Mucosa of descending colon (tissue), 3 donors: ENCODE data around the gene HACD3. TPM values are rescaled to one million over a fixed set of nuclear protein-coding genes. Genes with fewer than 3 reads are reported as not detected.

Experiments
- ATAC-seq: fragments of 200-7000 bp; cut with Tn5 transposase; one replicate; pipeline ENCODE4 v1.9.1; 2020; ENCODE audit warnings: mild to moderate bottlenecking, moderate library complexity
- DNase-seq, 3 donors: peaks; one replicate each; pipeline ENCODE4 v3.0.0-alpha.2; 2020
- H3K36me3 ChIP-seq: fragments of 200-600 bp; one replicate; pipeline ENCODE4 v1.8.0; 2021; ENCODE audit warnings: low read depth, mild to moderate bottlenecking
- H3K4me1 ChIP-seq: fragments of 200-600 bp; one replicate; pipeline ENCODE4 v1.8.0; 2021; ENCODE audit warnings: low read depth, mild to moderate bottlenecking
- H3K4me3 ChIP-seq: fragments of 200-600 bp; one replicate; pipeline ENCODE4 v1.8.0; 2021; ENCODE audit warnings: mild to moderate bottlenecking
- H3K9me3 ChIP-seq: fragments of 200-600 bp; one replicate; pipeline ENCODE4 v1.8.0; 2021; ENCODE audit warnings: mild to moderate bottlenecking
- CTCF ChIP-seq: fragments of 200-600 bp; IDR thresholded peaks from one replicate; pipeline ENCODE4 v1.8.0; 2022; ENCODE audit warnings: antibody characterized with exemption, mild to moderate bottlenecking
- intact Hi-C, 2 donors: fragments of 100-400 bp; cut with DNase I in 1 of 2; cut with micrococcal nuclease in 1 of 2; formaldehyde crosslinking; loops; one replicate each; pipeline versions ENCODE4 v1.11.0 to v1.11.1; 2022; cut with DNase I, micrococcal nuclease
- total RNA-seq, 3 donors: library from RNA; stranded (reverse); fragmentation: NEBNext Ultra II Directional in 2 of 3; extraction: Animal tissue kit (Norgen Biotek cat#: 25700) in 2 of 3; gene quantifications; one replicate each; pipeline versions ENCODE4 v1.2.1 to v1.2.4, GENCODE V29; 2021 to 2023
- donor health status: DM: no; HTN: no; CAD: no; lungs with moderate emphysema.
- donor health status: DM: no; HTN: no; CAD: no.
- donor health status: DM: no; HTN: yes; CAD: no.

Gene HACD3
- total RNA-seq, 3 donors from 2014 or later: 26.2 to 31.2 (median 30.9) TPM

GRCh38 chr15:65558997-65559760 is 28.9 kb downstream of the HACD3 start:
- intact Hi-C loops: no loop called here
- no peaks in the 10 kb centered on the region for H3K4me1 ChIP-seq
- DNase-seq: no peak
- no peak overlapping the region for H3K4me3 ChIP-seq
- no peaks in the 10 kb centered on the region for H3K9me3 ChIP-seq
- no peak for ATAC-seq
- TF ChIP-seq CTCF: no peak
- no peaks in the 10 kb centered on the region for H3K36me3 ChIP-seq

GRCh38 chr15:65559941-65560340 is 29.7 kb downstream of the HACD3 start:
- DNase-seq: no peak
- TF ChIP-seq CTCF: no peak
- Histone ChIP-seq H3K9me3 (no peaks in the 10 kb centered on the region), H3K4me3 (no peak overlapping the region), H3K4me1 (no peaks in the 10 kb centered on the region), H3K36me3 (no peaks in the 10 kb centered on the region)
- intact Hi-C loops: no loop called here
- ATAC-seq: no peak

GRCh38 chr15:65561934-65562333 is 31.7 kb downstream of the HACD3 start:
- intact Hi-C loops: no loop called here
- no peaks in the 10 kb centered on the region for H3K9me3 ChIP-seq
- no peaks in the 10 kb centered on the region for H3K4me1 ChIP-seq
- DNase-seq (no peak), ATAC-seq (no peak)
- no peaks in the 10 kb centered on the region for H3K36me3 ChIP-seq
- H3K4me3 ChIP-seq: no peak overlapping the region
- TF ChIP-seq CTCF: no peak

DNA sequence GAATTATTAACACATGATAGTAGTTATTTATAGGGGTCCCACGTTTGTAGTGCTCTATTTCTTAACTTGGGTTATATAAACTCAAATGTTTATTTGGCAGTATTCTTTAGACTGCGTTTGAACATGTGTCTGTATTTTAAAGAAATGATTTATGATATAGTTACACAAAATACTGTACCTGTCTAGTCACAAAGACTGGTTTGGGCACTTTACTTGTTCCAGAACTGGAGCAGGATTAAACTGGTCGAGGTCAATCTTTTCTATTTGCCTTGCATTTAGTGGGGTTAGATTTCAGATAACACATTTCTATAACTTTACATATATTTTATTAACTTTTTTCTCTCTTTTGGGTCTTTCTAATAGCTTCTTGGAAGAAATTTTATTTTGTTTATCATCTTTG is 39.5 kb downstream of the HACD3 start:
- ATAC-seq (no peak), DNase-seq (no peak)
- intact Hi-C loops: no loop called here
- H3K36me3 ChIP-seq: no peaks in the 10 kb centered on the region
- no peaks in the 10 kb centered on the region for H3K9me3 ChIP-seq
- H3K4me3 ChIP-seq: no peak overlapping the region
- TF ChIP-seq CTCF: no peak
- H3K4me1 ChIP-seq: no peaks in the 10 kb centered on the region

DNA sequence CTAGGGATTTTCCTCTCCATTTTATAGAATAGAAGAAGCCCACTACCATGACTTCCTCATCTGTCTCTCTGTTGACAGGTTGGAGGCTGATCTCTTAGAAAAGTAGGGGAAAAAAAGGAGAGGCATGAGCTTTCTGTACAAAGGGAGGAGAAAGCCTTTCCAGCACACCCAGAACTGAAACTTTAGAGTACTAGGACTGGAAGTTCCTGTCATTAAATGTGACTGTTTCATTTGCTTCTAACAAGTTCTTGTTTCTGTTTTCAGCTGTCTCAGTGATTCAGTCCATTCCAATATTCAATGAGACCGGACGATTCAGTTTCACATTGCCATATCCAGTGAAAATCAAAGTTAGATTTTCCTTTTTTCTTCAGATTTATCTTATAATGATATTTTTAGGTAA is 41.7 kb downstream of the HACD3 start:
- ATAC-seq (no peak), DNase-seq (no peak)
- Histone ChIP-seq H3K4me3 (no peak overlapping the region), H3K9me3 (no peaks in the 10 kb centered on the region), H3K36me3 (no peaks in the 10 kb centered on the region), H3K4me1 (no peaks in the 10 kb centered on the region)
- no peak for TF ChIP-seq CTCF
- intact Hi-C loops: no loop called here
